ENCODE results near the gene COL4A6.

Gene COL4A6

DNA sequence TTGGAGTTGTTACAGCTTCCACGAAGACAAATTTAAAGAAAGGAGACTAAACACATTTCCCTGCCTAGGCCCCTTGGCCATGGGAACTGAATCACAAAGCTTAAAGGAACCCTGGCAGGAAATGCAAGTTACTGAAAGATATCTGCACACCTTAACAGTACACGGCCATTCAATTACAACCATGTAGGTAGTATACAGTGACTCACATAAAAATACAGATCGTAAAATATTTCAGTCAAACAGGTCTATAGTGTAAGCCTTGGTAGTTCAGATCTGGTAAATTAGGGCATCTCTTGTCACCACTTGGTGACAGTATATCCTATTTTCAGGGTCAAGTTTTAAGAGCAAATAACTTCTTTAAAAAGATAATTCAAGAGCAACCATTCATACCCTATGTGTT, 234.7 kb downstream of the COL4A6 start:
- DNase-seq, result no peak

DNA sequence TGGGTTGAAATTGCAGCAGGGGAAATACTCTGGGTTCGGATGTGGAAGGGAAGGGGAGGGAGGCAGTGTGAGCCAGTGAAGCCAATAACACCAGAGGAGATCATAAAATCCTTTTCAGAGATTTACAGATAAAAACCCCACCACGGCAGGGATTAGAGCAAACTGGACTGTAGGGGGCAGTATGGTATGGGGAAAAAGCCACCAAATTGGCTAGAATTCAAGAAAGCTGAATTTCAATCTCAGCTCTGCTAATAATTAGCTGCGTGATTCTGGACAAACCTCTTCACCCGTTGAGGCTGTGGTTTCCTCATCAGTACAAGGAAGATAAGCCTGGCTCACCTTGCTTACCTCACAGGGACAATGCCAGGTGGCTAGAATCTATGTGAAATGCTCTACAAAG, 238.5 kb downstream of the COL4A6 start:
- no peak for DNase-seq

DNA sequence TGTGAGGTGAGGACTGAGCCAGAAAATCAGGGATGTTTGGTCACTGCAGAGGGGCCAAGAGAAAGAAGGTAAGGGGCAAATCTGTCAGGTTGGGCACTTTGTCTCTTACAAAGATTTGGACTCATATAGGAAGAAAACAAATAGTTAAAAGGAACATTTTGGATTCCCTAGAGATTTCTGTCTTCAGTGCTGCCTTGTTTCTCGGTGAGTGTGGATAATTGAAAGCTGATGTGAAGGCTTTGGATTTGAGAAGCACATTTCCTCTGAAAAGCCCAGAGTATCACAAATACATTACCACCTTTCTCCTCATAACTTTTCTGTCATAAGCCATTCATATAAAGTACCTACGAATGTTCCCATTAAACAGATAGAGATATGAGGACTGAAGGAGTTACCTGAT, 239.2 kb downstream of the COL4A6 start:
- no peak for DNase-seq

DNA sequence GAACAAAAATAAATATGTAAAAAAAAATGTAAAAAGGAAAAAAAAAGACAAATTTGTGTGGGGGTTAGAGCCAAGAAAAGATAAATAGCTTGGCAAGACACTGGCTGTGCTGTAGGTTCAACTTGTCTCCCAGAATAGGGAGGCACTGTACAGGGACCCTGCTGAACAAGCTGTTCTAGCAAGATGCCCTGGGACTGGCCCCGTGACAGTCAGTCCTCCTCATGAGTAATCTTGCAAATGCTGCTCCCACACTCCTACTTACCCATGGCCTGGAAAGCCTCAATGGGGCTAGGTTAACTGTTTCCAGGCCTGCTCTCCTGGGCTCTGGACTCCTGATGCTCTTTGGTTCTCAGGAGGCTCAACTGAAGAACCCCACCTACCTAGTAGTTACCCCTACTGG, 239.8 kb downstream of the COL4A6 start:
- DNase-seq, result no peak

DNA sequence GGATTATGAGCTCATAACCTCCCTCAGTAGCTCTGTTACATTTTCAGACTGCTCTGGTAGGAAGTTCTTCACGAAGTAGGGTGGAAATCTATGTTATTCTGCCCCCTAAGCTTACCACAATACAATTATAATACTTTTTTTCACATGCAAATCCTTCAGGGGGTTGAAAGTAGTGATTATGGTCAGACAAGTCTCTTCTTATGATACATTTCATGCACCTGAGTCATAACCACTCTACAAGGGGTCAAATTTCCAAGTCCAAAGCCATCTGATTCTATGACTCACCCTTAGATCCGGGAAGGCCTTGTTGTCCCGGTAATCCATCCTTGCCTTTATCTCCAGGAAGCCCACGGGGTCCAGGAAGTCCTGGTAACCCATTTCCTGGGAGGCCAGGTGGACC, 251.4 kb downstream of the COL4A6 start:
- DNase-seq, result no peak

DNA sequence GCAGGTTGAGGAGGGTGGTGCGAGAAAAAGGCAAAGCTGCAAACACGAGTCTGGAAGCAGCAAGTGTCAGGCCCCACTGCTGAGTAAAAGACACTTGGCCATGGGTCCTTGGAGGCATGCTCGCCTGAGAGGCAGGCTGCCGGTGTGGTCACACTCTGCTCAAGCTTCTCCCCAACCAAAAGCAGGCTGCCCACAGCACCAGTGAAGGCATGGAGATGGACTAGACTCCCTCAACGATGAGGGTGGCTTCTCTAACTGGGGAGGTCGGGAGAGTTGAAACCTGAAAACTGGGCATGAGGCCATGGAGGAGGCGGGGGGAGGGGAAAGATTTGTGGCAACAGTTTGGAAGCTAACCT, 260.1 kb downstream of the COL4A6 start:
- no peak for DNase-seq

DNA sequence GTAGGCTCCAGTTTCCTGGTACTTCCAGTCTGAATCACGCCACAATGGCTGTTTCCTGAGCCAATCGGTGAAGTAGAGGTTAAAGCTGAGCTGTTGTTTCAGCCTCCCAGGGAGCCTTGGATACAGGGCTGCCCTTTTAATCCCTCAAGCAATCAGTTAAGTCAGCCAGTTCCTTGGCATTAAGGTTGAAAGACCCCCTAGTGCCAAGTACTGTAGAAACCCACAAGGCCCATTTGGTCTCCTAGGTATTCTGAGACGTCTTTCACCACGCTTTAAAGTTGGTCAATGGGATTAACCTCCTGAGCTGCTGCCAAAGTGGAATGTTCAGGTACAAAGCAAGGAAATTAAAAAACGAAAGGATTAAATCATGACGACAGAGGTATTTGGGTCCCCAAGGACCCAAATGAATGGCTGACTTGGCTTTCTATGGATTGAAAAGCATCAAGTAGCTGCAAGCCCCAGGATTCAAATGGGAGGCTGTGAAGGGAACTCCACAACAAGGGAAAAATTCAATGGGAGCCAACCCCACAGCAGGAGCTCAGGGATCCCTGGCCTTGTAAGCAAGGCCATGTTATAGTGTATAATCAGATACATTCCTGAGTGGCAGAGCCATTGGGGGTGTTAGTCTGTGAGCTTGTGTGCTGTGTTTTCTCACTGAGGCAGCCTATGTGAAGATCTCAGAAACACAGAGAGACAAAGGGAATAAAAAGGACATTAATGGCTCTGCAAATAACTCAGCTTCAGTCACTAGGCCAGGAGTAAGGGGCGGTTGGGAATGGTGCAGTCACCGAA, 260.7 kb downstream of the COL4A6 start:
- DNase-seq, result no peak

DNA sequence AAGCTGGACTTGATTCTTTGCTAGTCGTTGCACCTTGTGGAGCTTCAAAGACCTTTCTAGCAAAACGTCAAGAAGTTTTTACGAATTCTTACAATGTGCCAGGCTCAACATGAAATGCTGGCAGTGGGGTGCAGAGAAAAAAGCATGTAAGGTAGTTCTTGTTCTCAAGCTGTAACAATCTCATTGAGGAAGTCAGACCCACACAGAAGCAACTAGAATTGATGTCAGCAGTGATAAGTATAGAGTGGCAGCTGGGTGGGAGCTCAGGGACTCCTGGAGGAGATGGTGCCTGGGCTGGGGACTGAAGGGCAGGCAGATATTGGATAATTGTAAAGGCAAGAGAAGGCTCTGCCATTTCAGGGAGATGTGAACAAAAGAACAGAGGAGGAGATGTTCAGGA, 264.3 kb downstream of the COL4A6 start:
- DNase-seq, result no peak

DNA sequence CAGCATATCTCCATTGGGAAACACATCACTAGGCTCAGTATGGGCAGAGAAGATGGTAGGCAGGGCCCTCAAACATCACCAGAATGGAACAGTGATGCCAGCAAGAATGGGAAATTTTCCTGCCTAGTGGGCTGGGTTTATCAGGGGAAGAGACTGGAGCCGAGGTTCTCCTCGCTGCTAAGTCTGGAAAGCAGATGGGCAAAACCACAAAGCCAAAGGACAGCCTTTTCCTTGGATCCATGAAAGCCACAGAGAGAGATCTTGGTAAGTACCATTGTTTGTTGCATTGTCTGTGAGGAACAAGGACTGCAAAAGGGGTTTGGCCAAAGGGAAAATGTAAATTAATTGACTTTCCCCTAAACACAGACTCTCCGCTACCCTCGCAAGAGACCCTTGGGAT, 266.6 kb downstream of the COL4A6 start:
- DNase-seq, result no peak

DNA sequence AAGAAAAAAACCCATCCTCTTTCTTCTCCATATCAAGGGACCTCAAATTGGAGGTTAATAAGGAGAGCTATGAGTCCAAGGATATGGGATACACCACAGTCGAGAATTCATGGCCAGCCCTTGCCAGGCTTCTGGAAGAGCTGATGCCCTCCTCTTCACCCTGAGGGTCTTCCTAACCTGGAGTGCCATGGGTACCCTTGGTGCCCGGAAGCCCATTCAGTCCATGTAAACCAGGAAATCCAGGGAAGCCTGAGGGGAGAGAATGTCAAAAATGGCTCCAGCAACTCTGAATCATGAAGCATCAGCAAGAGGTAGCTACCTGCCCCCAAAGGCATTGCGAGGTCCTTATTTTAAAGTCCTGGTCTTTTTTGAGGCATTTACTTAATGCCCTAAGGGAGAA, 268.5 kb downstream of the COL4A6 start:
- DNase-seq, result no peak

DNA sequence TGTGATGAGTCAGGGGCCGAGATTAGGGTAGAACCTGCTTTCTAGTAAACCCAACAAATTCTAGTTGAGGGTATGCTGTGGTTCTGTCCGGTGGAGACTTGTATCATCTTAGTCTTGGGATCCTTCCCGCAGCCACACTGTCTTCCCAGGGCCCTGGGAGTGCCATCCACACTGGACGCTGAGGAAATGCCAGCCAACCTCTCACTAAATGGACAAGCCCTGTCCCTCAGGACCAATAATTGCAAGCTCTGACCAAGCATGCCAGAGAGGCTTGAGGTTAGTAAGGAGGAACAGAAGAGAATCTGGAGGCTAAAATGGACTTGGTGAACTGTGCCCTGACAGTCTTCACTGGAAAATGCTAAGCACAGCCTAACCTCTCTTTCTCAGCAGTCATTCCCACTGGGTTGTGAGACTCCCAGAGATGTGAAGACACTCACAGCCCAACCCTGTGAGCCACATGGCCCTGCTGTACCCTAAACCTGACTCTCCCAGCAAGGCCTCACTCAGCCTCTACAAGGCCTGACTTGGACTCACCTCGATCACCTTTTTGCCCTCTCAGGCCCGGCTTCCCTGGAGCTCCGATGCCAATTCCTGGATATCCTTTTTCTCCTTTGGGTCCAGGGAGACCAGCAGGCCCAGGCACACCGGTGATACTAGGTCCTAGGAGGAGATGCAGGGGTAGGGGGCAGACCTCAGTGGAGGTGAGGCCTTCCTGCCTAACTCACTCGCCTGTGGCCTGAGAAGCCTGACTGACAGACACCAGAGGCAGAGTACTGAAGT, 269.1 kb downstream of the COL4A6 start:
- no peak for DNase-seq

DNA sequence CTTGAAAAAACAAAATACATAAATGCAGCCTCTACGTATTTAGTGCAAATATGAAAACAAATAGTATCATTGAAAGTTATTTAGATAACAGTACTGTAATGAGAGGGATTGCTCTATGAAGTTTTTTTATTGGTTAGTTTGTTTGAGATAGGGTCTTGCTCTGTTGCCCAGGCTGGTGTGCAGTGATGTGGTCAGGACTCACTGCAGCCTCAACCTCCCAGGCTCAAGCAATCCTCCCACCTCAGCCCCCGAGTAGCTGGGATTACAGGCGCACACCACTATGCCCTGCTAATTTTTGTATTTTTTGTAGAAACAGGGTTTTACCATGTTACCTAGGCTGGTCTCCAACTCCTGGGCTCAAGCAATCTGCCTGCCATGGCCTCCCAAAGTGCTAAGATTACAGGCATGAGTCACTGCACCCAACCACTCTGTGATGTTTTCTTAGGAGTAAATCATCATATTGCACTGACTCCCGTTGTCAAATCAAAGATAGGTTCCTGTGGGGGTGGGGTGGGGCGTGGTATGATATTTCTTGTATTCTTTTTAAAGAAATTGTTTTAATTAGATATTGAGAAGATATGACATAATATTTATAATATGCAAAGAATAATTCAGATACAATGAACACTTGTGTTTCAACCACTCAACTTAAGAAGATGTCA, 270.9 kb downstream of the COL4A6 start:
- DNase-seq, result no peak

DNA sequence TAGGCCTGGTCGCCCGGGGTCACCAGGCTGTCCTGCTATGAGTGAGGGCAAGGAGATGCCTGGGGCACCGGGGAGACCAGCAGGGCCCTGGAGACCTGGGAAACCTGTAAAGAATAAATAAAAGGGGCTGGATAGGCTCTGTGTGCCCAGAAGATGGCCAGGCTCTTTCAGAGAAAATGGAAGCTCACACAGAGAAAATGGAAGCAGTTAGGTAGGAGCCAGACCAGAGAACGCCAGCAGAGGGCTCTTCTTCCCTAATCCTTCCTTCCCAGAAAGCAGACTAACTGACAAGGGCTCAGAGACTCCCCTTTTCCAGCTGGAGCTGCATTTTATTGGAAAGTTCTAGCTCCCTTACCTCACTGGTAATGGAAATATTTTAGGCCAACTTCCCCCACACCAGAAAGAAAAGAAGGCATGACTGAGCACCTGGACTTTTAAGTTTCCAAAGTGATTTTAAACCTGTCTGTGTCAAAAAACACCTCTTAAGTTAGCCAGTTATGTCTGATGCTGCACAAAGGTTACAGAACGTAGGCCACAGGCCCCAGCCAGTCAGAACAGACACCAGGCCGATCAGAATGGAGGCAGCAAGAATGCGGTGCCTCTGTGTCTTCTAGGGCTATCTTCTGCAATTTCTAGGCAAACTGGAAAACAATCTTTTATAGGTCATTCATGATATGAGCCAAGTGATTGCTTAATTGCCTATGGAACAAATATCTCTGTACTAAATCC, 272.7 kb downstream of the COL4A6 start:
- peak; percentile 43 for DNase-seq

DNA sequence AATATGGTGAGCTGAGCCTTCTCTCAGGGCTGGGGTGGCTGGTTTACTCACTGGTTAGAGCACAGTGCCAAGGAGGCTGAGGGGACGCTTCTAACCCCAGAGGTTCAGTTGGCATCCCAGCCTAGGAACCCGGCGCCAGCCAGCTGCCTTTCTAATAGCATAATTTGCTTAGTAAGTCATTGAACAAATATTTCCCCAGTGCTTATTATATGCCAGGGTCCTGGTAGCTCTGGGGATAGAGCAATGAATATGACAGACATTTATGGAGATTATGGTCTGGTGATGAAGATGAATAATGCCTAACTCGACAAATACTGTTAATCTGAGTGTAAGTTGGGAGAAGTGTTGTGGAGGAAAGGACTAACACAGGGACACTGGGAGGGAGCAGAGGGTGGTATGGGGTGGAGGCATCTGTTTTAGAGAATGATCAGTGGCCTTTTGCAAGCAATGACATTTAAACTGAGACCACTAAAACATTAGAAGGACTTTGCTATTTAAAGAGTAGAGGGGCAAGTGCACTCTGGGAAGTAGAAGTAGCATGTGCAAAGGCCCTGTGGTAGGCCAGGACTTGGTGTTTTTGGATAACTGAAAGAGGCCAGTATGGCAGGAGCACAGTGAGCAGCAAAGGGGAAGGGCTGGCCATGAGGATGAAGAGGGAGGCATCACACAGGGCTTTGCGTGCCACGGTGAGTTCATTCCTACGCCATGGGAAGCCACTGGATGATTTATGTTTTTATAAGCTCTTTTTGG, 274.7 kb downstream of the COL4A6 start:
- DNase-seq, result no peak

DNA sequence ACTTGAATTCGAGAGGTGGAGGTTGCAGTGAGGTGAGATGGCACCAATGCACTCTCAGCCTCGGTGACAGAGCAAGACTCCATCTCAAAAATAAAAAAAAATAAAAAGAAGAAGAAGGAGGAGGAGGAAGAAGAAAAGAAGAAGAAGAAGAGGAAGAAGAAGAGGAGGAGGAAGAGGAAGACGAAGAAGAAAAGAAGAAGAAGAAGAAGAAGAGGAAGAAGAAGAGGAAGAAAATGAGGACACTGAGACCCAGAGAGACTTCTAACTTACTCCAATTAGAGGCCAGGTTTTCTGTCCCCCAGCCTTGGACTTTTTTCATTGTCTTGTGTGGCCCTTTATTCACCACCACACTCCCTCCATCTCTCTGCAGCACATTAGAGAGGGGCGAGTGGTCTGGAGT, 276.0 kb downstream of the COL4A6 start:
- no peak for DNase-seq

DNA sequence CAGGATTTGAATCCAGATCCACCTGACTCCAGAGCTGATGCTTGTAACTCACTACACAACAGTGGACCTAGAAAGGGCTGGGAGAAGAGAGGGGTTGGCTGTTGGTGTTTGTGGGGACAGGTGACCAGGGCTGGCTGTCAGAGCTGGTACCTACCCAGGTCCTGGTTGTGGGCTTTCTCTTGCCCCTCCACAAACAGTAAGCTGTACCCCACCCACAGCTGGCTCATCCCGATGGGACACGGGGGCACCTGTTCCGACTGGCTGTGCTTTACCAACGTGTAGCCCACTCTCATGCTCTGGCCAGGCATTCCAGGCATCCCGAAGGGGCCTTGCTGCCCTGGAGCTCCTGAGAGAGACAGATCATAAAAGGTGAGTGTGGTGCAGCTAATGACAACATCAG, 277.9 kb downstream of the COL4A6 start:
- DNase-seq, result no peak

DNA sequence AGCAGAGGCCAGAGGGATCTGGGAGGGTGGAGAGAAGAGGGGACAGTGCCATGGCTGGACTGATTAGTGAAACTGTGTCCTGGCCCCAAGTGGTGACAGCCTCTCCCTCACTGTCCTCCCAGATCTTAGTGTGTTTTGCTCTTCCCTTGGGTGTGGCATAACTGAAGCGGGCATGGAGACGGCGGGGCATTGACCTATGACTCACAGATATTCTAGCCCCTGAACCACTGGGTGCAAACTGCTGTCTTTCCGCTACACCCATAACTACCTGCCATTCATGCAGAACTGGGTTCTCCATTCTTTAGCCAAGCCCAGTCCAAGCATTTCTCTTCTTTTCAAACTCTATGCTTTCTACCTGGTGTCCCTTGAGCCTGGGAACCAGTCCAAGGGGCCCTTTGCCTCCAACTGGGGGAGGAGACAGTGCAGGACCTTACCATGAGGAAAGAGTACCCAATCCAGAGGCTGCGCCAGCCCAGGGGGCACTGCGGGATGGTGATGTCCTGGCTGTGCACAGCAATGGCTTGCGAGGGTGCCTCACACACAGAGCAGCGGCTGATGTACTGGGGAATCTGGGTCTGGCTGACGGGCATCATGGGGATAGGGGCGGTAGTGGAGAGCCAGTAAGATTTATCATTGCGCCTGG, 279.1 kb downstream of the COL4A6 start:
- no peak for DNase-seq

DNA sequence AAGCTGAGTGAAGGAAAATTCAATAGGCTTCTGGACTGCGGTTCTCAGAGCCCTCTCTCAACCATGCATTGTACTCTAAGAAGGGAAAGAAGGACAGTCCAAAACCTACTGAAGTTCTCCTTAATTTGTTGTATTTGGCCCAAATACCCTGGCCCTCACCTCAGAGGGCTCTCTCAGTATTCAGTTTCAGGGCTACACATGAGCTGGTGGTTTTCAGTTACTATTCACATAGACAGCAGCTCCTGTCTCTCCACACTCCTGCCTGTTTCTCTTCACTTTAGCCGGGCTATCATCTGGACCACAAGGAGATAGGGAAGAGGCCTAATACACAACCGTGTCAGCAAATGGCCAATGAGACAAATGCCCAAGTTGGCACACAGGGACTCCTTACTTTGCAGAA, 280.6 kb downstream of the COL4A6 start:
- DNase-seq, result no peak

DNA sequence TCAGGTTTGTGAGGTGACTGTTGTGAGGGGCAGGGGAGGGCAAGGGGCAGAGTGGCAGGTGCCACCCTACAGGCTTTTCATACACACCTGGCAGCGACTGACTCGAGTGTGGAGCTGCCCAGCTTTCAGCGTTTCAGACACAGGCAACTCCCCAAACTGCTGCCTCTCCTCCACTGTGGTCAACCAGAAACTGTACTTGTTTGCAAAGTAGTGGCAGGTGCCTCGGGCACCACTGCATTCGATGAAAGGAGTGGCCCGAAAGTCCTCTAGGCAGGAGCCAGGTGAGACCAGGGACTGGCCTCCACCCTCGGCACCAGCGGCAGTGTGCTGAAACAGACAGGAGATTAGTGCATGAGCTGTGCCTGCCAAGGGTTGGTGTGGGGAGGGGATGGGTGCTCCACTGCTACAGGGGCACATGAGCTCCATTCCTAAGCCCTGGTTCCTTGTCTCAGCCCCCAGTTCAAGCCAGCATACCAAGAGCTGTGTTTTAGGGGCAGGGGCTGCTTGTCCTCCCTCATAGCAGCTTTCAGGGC, 281.2 kb downstream of the COL4A6 start:
- DNase-seq, result no peak

DNA sequence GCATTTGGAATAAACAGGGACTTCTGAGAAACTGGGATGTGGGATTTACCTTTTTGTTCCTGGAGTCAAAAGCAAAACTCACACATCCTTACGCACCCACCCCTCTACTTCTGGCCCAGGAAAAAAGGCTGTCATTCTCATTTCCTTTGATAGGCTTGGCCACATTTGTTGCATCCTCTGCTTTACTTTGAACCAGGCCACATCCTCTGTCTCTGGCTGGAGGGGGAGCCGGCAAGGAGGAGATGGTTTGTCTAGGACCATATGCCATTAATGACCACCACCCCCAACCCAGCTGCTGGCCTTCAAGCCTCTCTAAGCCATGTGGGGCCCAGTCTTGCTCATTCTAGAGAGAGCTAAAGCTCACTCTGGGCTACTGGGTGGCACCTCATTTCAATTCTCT, 282.1 kb downstream of the COL4A6 start:
- DNase-seq, result no peak

DNA sequence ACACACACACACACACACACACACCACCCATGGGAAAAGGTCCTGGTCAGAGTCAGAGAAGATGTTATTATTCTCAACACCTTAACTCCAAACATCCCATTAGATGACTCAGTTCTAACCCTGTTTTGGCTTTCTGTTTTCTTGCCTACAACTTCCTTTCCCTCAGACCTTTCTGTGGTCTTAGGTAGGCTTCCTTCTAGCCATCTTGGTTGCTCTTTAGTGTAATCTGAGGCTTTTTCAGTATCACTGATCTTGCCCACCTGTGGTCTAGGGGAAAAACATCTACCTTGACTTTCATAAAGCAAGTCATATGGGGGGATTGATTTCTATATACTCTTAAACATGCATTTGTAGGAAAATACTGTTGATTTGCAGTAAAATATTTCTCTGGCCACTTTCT, 289.7 kb downstream of the COL4A6 start:
- DNase-seq, result no peak

Data from right hindlimb (tissue), 1 donor.